Measurements from ENCODE around the gene CSAG3.

GRCh38 chrX:152735860-152736511 is 23.0 kb upstream of the CSAG3 start:
- TF ChIP-seq RAD21 (IDR thresholded peaks at IDR 0.05; ENCODE audit: low read depth) (no peak), TAF1 (IDR thresholded peaks at IDR 0.05; ENCODE audit: low read depth) (no peak), REST (IDR thresholded peaks at IDR 0.05; ENCODE audit: low read depth) (no peak), EP300 (IDR thresholded peaks at IDR 0.05; ENCODE audit: borderline replicate concordance) (no peak), ZBTB7A (IDR thresholded peaks at IDR 0.05; ENCODE audit: low read depth) (no peak), CEBPB (IDR thresholded peaks at IDR 0.05) (no peak), YY1 (IDR thresholded peaks at IDR 0.05; ENCODE audit: low read depth) (no peak), MAX (IDR thresholded peaks at IDR 0.05) (no peak)

Measured in Ishikawa (cell line).